ENCODE data around the gene COPS8. TPM values are rescaled to one million over a fixed set of nuclear protein-coding genes. Genes with fewer than 3 reads are reported as not detected.
A peak's percentile ranks its signal among the peaks of the same experiment; 100 is the strongest.

The COPS8 gene
- total and polyA plus RNA-seq, 2 of the 4 experiments (the other 2 are of a cell fraction), result 47.0 to 64.9 TPM

DNA sequence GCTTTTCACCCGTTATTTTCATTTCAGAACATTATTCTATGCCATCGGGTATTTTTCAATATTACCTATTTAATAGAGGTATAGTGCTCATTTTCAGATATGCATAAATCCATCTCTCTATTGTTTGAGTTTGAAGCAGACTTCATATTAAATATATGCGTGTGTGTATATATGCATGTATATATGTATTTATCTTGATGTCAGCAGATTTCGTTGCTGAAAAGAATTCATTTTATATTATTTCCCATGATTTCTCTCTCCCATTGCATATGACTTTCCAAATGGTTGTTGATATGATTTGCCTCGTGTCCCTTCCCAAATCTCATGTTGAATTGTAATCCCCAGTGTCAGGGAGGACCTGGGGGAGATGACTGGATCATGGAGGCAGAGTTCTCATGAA, 28.6 kb upstream of the COPS8 start:
- H3K79me1 ChIP-seq (ENCODE audit: low read depth in 1 of 2, low read length in 2 of 2), result no peaks in the 10 kb centered on the region
- no TSS peak for BruUV-seq (replicated peaks)
- ATAC-seq (ENCODE audit: low read depth) (no peak), DNase-seq (no peak)
- no peaks in the 10 kb centered on the region; the same call in 1 of the 2 replicates for H3K36me3 ChIP-seq (ENCODE audit: control insufficient read depth, insufficient read depth, low read length)
- no peak overlapping the region for H3K14ac ChIP-seq (replicated peaks; ENCODE audit: low read depth, low read length)
- H3K9me3 ChIP-seq (ENCODE audit: control insufficient read depth, insufficient read depth, low read length), result no peaks in the 10 kb centered on the region
- H3K4ac ChIP-seq (ENCODE audit: low read depth, low read length), result no peak overlapping the region
- H4K8ac ChIP-seq (ENCODE audit: low read depth in 2 of 2, low read length in 2 of 2), result no peak overlapping the region
- dilution Hi-C loops (cut with HindIII; ENCODE audit: low sequenced_read_pairs, unreplicated experiment), result no loop called here
- no peaks in the 10 kb centered on the region for H4K20me1 ChIP-seq (ENCODE audit: insufficient read depth, low read length)
- no peak overlapping the region for H3K9ac ChIP-seq (ENCODE audit: low read depth, low read length)
- H3K4me2 ChIP-seq (ENCODE audit: low read depth, low read length), result no peak overlapping the region
- no peak overlapping the region for H4K5ac ChIP-seq (ENCODE audit: low read depth, low read length)
- H3K23ac ChIP-seq (ENCODE audit: low read depth, low read length), result no peak overlapping the region
- in situ Hi-C loops (cut with MboI; ENCODE audit: low sequenced_read_pairs), result loop anchor here (10.0 kb wide), 2 partner anchors 542 to 712 kb away; no protein-coding TSS in a partner anchor
- POLR2A ChIA-PET (ENCODE audit: unreplicated experiment), result no interaction called here
- no peak overlapping the region for H2AK9ac ChIP-seq (replicated peaks; ENCODE audit: low read depth, low read length, poor library complexity)
- H2BK20ac ChIP-seq (ENCODE audit: low read depth, low read length), result no peak overlapping the region
- TF ChIP-seq FOS (IDR thresholded peaks at IDR 0.05; ENCODE audit: low read depth, low read length) (no peak), MAFK (IDR thresholded peaks at IDR 0.05; ENCODE audit: low read depth, low read length) (peak; percentile 47; the same call in 1 of the 2 replicates), MXI1 (IDR thresholded peaks at IDR 0.05; ENCODE audit: borderline replicate concordance, low read depth, low read length) (no peak)
- H2AFZ ChIP-seq (replicated peaks; ENCODE audit: low read length, poor library complexity), result no peak overlapping the region
- CTCF ChIA-PET, result no interaction called here
- H3K27me3 ChIP-seq (ENCODE audit: control insufficient read depth, insufficient read depth, low read length), result peaks cover 8% of the 10 kb centered on the region; the same call in 1 of the 2 replicates
- H3K27ac ChIP-seq (ENCODE audit: insufficient read depth, low read length), result no peak overlapping the region
- no peaks in the 10 kb centered on the region for H3K9me1 ChIP-seq (ENCODE audit: insufficient read depth, low read length)
- intact Hi-C loops (cut with micrococcal nuclease), result no loop called here
- H3K4me3 ChIP-seq (ENCODE audit: insufficient read depth, low read depth, low read length), result no peak overlapping the region
- no peak overlapping the region for H4K91ac ChIP-seq (ENCODE audit: insufficient read depth, low read depth, low read length)
- H3K4me1 ChIP-seq (ENCODE audit: control insufficient read depth, insufficient read depth, low read length), result no peaks in the 10 kb centered on the region
- no peak overlapping the region for H2AK5ac ChIP-seq (ENCODE audit: low read depth, low read length)
- H2BK5ac ChIP-seq (ENCODE audit: low read depth, low read length, poor library complexity, severe bottlenecking), result no peak overlapping the region
- no peak overlapping the region for H2BK15ac ChIP-seq (ENCODE audit: low read depth, low read length)
- H3K18ac ChIP-seq (ENCODE audit: low read depth, low read length), result no peak overlapping the region
- no peak overlapping the region for H2BK120ac ChIP-seq (ENCODE audit: low read depth, low read length)
- H3K56ac ChIP-seq (ENCODE audit: extremely low read depth, insufficient read depth, low read length), result no peak overlapping the region
- no CpG with 5 or more reads among the region's 5 CpGs for WGBS, 2 experiments (ENCODE audit: extremely low coverage in 2 of 2, insufficient read length in 1 of 2)
